Activated T-helper 17 cell treated with anti-CD3 and anti-CD28 coated beads, Interleukin-2, amount 50 U/mL, for 72 hours (primary cell): Measurements from ENCODE around the gene RPL37A. TPM values are rescaled to one million over a fixed set of nuclear protein-coding genes. Genes with fewer than 3 reads are reported as not detected.
A peak's percentile ranks its signal among the peaks of the same experiment; 100 is the strongest.

Experiments used
- ATAC-seq: fragments of 150-1000 bp; cut with Tn5 transposase; replicated peaks from 2 replicates; pipeline ENCODE4 v1.10.0; 2021; ENCODE audit warnings: mild to moderate bottlenecking, moderate library complexity
- H3K27ac Mint-ChIP-seq: one replicate; pipeline ENCODE4 v1.8.0; 2022; ENCODE audit warnings: mixed read lengths
- H3K27me3 Mint-ChIP-seq: one replicate; pipeline ENCODE4 v1.8.0; 2022; ENCODE audit warnings: mixed read lengths
- H3K36me3 Mint-ChIP-seq: one replicate; pipeline ENCODE4 v1.8.0; 2022; ENCODE audit warnings: low read depth, mild to moderate bottlenecking, mixed read lengths
- H3K4me1 Mint-ChIP-seq: one replicate; pipeline ENCODE4 v1.8.0; 2022; ENCODE audit warnings: mixed read lengths
- H3K4me3 Mint-ChIP-seq: one replicate; pipeline ENCODE4 v1.8.0; 2022; ENCODE audit warnings: mild to moderate bottlenecking, mixed read lengths
- H3K9me3 Mint-ChIP-seq: one replicate; pipeline ENCODE4 v1.8.0; 2022; ENCODE audit warnings: mixed read lengths
- total RNA-seq, 2 donors: library from RNA; stranded (reverse); gene quantifications; one replicate each; pipeline ENCODE4 v1.2.3, GENCODE V29; 2022

Gene RPL37A
- total RNA-seq, 2 donors from 2014 or later = 2,880 to 3,993 TPM

DNA sequence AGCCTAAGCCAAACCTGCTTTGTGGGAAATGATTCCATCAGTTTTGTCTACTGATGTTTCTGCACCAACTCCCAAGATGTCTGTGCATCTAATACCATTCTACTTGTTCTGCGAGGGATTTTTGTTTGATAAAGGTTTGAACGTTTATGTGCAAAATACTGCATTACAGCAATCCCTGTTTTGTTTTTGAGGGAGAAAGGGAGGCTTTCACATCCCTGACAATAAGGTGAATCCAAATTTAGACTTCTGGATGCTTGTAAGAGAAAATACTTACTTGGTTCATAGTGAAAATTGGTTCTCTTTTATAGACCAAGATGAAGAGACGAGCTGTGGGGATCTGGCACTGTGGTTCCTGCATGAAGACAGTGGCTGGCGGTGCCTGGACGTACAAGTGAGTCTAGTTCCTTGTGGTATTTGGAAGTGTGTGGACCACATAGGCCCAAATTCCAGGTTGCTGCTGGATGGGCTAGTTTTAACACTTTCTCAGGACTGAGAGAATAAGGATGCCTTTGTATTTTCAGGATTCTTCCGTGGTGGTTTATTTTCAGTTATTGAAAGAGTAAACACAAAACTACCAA, 1.1 kb downstream of the RPL37A start:
- peaks cover 39% of the 10 kb centered on the region for H3K4me1 Mint-ChIP-seq

DNA sequence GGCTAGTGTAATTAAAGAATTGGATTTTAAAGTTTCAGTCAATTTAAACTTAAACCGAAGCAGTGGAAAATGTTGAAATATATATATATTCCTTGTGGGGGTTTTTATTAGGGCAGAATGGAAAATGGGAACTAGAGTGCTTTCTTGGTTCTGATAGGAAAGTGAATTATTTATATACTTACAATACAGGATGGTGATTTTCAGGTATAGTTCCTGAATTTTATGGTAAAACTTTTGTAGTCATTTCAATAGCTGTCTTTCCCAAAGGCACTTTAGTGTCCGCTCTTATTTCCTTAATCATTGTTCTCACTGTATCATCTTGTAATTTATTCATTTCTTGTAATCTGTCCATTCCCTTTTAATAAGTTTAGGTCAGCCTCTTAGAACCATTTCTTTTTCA, 1.9 kb downstream of the RPL37A start:
- Mint-ChIP-seq H3K27ac (peak overlapping the region; percentile 99), H3K4me3 (peak overlapping the region; percentile 97), H3K27me3 (no peaks in the 10 kb centered on the region), H3K9me3 (no peaks in the 10 kb centered on the region), H3K36me3 (peaks cover 74% of the 10 kb centered on the region), H3K4me1 (peaks cover 42% of the 10 kb centered on the region)
- ATAC-seq = no peak

More for the DNA sequence above, 1.1 kb downstream of the RPL37A start:
- H3K9me3 Mint-ChIP-seq = no peaks in the 10 kb centered on the region
- peaks cover 66% of the 10 kb centered on the region for H3K36me3 Mint-ChIP-seq
- H3K27ac Mint-ChIP-seq = peak overlapping the region; percentile 99
- peak overlapping the region; percentile 97 for H3K4me3 Mint-ChIP-seq
- ATAC-seq = no peak
- H3K27me3 Mint-ChIP-seq = no peaks in the 10 kb centered on the region

DNA sequence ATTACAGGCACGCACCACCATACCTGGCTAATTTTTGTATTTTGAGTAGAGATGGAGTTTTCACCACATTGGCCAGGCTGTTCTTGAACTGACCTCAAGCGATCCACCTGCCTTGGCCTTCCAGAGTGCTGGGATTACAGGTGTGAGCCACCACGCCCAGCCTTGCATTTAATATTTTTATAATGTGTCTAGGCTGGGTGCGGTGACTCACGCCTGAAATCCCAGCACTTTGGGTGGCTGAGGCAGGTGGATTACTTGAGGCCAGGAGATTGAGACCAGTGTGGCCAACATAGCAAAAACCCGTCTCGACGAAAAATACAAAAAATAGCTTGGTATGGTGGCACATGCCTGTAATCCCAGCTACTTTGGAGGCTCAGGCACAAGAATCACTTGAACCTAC, 3.2 kb downstream of the RPL37A start:
- peak overlapping the region; percentile 97 for H3K4me3 Mint-ChIP-seq
- H3K27me3 Mint-ChIP-seq = no peaks in the 10 kb centered on the region
- H3K27ac Mint-ChIP-seq = no peak overlapping the region

DNA sequence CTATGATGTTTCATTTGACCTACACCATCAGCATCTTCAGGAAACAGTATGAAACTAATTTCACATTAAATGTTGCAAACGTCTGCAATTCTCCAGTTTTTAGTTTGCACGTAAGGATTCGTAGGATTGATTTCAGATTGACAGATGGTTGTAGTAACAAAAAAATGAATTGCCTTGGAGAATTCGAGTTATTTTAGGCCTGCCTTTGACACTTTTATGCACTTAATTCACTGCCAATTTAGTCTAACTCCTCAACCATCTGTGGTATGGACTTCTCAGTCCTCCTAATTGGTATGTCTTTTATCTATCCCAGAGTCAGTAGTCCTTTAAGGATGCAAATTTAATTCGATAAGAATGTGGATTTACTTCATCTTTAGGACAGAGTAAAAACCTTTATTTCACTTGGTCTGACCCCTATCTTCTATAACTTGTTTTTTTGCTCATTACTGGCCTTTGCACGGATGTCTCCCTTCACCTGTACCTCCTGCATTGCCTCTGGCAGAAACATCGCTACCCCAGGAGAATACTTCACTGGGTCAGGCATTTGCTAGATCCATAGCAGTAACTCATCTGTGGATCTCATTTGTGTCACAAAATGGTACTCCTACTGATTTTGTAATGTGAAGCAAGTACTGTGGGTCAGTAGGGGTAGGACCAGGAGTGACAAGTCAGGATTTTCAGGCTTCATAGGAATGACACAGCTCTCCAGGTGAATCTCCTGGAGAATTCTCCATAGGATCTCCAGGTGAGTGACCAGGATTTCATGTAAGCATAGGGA, 3.9 kb downstream of the RPL37A start:
- Mint-ChIP-seq H3K36me3 (peaks cover 94% of the 10 kb centered on the region), H3K27ac (peak overlapping the region; percentile 51), H3K9me3 (no peaks in the 10 kb centered on the region), H3K4me1 (peaks cover 39% of the 10 kb centered on the region), H3K4me3 (peak overlapping the region; percentile 97), H3K27me3 (no peaks in the 10 kb centered on the region)
- no peak for ATAC-seq

More for the DNA sequence above, 3.2 kb downstream of the RPL37A start:
- ATAC-seq = no peak
- Mint-ChIP-seq H3K36me3 (peaks cover 87% of the 10 kb centered on the region), H3K4me1 (peaks cover 42% of the 10 kb centered on the region), H3K9me3 (no peaks in the 10 kb centered on the region)

DNA sequence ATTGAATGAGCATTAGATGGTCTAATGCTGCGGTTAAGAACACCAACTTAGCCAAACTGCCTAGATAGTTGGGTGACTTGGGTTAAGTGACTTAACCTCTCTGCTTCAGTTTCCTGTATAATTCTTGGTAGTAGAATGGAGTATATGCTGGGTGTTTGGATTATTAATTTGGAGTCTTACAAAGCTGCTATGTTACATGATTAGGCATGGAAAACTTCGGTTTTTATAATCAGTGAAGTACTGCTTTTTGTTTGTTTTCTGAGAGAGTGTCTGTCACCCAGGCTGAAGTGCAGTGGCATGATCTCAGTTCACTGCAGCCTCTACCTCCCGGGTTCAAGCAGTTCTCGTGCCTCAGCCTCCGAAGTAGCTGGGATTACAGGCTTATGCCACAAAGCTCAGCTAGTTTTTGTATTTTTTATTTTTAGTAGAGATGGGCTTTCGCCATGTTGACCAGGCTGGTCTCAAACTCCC, 4.5 kb downstream of the RPL37A start:
- Mint-ChIP-seq H3K4me1 (peaks cover 36% of the 10 kb centered on the region), H3K9me3 (no peaks in the 10 kb centered on the region), H3K27me3 (no peaks in the 10 kb centered on the region), H3K27ac (peak overlapping the region; percentile 51), H3K36me3 (peaks cover 100% of the 10 kb centered on the region), H3K4me3 (peak overlapping the region; percentile 97)
- no peak for ATAC-seq

DNA sequence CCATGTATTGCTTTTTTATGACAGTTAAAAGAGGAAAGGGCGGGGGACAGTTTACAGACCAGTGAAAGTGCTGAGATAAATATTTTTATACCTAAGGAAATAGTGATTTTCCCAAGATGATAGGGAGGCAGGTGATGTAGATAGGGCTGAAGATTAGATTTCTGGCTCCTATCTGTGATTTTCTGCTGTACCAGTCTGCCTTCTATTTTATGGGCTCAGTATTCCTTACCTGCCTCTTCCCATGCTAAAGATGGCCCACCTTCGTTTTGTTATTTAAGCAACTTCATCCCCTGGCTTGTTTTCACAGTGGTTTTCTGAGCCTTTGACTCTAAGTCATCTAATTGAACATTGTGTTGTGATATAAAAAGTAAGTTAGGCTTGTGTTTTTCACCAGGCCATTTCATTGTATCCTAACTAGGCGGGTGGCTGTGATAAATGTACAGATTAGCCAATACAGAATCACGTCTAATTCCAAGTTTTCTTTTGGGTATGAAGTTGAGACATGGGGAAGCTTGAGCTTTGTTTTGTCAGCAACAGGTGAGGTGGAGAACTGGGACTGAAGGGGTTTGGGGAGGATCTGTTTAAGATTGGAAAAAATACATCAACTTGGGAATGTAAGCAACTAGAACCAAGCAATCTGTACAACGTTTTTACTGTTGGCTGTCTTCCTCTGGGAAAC, 5.2 kb downstream of the RPL37A start:
- Mint-ChIP-seq H3K27me3 (no peaks in the 10 kb centered on the region), H3K4me3 (peak overlapping the region; percentile 29), H3K4me1 (peaks cover 36% of the 10 kb centered on the region), H3K27ac (peak overlapping the region; percentile 22), H3K36me3 (peaks cover 96% of the 10 kb centered on the region), H3K9me3 (no peaks in the 10 kb centered on the region)
- ATAC-seq = no peak

DNA sequence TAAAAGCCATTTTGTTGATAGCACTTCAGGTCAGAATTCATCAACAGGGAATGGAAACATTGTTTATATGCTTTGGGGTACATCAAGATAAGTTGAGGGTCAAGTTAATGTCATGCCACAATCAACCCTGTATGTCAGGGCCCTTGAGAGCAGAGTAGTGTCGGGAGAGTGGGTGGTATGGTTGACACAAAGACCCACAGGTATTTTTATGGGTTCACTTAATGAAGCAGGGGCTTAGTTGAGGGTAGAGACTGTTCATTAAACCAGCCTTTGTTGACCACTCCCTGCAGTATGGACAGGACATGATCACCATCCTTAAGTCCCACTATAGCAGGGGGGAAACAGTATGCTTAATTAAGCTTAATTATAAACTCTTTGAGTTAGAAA, 5.7 kb downstream of the RPL37A start:
- peaks cover 91% of the 10 kb centered on the region for H3K36me3 Mint-ChIP-seq
- H3K27me3 Mint-ChIP-seq = no peaks in the 10 kb centered on the region
- H3K27ac Mint-ChIP-seq = peak overlapping the region; percentile 22
- H3K4me1 Mint-ChIP-seq = peaks cover 36% of the 10 kb centered on the region
- peak overlapping the region; percentile 29 for H3K4me3 Mint-ChIP-seq
- no peak for ATAC-seq
- H3K9me3 Mint-ChIP-seq = no peaks in the 10 kb centered on the region

DNA sequence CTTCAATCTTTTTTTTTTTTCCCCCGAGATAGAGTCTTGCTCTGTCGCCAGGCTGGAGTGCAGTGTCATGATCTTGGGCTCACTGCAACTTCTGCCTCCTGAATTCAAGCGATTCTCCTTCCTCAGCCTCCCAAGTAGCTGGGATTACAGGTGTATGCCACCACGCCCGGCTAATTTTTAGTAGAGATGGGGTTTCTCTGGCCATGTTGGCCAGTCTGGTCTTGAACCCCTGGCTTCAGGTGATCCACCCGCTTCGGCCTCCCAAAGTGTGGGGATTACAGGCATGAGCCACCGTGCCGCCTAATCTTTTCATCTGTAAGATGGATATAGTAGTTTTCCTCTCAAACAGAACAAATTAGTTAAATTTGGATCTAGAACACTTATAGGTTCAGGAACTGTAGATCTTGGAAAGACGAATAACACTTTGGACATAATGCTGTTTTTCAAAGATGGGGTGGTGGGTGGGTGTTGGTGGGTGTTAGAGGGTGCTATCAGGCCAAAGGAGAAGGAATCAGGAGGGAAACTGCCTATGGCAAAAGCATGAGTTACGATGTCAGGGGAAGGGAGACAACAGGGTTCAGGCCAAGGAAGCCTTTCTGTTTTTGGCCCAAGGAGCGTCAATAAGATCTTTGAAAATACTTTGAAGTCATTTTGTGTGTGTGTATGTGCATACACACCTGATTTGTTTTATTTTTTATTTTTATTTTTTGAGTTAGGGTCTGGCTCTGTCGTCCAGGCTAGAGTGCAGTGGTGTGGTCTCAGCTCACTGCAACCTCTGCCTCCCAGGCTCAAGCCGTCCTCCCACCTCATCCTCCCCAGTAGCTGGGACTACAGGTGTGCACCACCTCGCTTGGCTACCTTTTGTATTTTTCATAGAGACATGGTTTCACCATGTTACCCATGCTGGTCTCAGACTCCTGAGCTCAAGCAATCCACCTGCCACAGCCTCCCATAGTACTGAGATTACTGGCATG, 6.8 kb downstream of the RPL37A start:
- Mint-ChIP-seq H3K4me1 (peaks cover 30% of the 10 kb centered on the region), H3K4me3 (no peak overlapping the region), H3K36me3 (peaks cover 80% of the 10 kb centered on the region), H3K9me3 (no peaks in the 10 kb centered on the region), H3K27ac (peak overlapping the region; percentile 45), H3K27me3 (no peaks in the 10 kb centered on the region)
- no peak for ATAC-seq

DNA sequence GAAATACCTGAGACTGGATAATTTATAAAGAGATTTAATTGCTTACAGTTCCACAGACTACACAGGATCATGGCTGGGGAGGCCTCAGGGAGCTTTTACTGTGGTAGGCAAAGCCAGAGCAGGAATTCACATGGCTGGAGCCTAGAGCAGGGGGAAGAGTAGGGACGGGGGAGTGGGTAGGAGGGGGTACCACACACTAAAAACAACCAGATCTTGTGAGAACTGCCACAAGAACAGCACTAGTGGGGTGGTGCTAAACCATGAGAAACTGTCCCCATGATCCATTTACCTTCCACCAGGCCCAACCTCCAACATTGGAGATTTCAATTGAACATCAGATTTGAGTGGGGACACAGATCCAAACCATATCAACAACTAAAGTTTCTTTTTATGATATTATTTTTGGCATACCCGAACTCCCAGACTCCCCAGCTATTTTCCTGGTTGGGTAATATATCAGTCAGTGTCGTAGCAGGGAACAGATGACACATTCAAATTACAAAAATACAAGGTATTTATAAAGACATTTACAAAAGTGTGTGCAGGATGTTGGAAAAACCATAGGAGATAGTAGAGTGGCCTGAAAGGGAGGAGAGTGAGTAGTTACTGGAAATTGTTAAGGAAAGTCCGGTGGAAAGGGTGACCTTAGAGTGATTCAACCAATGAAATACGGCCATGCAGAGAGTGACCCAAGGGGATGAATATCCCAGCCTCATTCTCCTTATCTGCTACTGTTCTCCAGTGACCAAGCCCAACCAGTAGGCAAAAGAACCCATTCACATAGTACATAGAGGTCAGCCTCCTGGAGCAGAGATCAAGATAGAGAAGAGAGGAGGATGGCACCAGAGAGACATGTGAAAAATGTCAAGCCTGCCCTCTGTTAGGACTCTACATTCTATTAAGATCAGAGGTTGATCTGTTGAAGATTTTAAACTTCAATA, 8.8 kb downstream of the RPL37A start:
- peaks cover 60% of the 10 kb centered on the region for H3K36me3 Mint-ChIP-seq
- no peak for ATAC-seq
- no peaks in the 10 kb centered on the region for H3K9me3 Mint-ChIP-seq
- no peak overlapping the region for H3K27ac Mint-ChIP-seq
- peaks cover 20% of the 10 kb centered on the region for H3K4me1 Mint-ChIP-seq
- H3K4me3 Mint-ChIP-seq = no peak overlapping the region
- no peaks in the 10 kb centered on the region for H3K27me3 Mint-ChIP-seq

DNA sequence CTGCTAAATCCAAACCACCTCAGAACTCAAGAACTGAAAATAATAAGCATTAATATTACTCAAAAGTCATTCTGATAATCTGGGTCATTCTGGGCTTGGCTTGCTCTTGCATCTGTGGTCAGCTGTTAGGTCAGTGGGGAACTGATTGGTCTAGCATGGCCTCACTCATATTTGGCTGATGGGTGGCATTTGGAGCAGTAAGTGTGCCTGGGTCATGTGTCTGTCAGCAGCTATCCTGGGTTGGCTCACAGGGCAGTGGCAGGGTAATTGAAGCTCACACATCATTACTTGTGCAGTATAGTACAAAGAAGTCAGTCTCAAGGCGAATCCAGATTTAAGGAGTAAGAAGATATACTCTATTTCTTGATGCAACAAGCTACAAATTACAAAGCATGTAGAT, 9.6 kb downstream of the RPL37A start:
- H3K4me3 Mint-ChIP-seq = no peak overlapping the region
- H3K27me3 Mint-ChIP-seq = no peaks in the 10 kb centered on the region
- H3K9me3 Mint-ChIP-seq = no peaks in the 10 kb centered on the region
- ATAC-seq = no peak
- peaks cover 52% of the 10 kb centered on the region for H3K36me3 Mint-ChIP-seq
- H3K4me1 Mint-ChIP-seq = peaks cover 13% of the 10 kb centered on the region
- no peak overlapping the region for H3K27ac Mint-ChIP-seq

DNA sequence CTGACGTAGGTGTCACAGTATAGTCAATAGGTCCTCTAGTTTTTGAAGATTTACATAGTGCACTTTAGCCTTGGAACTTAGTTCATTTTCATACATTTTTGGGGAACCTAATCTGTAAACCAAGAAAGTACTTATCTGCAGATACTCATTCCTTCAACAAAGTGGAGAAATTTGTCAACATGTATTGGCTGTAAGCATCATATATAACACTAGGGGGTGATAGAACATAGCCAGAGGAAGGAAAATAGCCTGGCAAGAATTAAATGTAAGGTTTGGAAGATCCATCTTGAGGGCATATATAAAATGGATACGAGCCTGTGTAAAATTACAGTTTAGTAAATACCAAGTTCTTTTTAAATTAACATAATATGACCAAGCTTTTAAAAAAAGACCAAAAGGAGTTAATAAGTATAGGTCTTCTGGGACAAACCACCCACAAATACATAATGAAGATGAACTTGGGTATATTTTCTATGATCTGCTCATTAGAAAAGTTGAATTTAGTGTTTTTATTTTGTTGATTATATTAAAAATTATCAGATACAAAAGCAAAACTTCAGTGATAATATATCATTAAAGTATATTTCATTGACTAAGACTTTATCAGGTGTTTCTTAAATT, 18.2 kb downstream of the RPL37A start:
- no peak overlapping the region for H3K27ac Mint-ChIP-seq
- H3K9me3 Mint-ChIP-seq = no peaks in the 10 kb centered on the region
- no peak overlapping the region for H3K4me3 Mint-ChIP-seq
- H3K4me1 Mint-ChIP-seq = no peaks in the 10 kb centered on the region
- no peaks in the 10 kb centered on the region for H3K27me3 Mint-ChIP-seq
- H3K36me3 Mint-ChIP-seq = peaks cover 8% of the 10 kb centered on the region
- ATAC-seq = no peak

DNA sequence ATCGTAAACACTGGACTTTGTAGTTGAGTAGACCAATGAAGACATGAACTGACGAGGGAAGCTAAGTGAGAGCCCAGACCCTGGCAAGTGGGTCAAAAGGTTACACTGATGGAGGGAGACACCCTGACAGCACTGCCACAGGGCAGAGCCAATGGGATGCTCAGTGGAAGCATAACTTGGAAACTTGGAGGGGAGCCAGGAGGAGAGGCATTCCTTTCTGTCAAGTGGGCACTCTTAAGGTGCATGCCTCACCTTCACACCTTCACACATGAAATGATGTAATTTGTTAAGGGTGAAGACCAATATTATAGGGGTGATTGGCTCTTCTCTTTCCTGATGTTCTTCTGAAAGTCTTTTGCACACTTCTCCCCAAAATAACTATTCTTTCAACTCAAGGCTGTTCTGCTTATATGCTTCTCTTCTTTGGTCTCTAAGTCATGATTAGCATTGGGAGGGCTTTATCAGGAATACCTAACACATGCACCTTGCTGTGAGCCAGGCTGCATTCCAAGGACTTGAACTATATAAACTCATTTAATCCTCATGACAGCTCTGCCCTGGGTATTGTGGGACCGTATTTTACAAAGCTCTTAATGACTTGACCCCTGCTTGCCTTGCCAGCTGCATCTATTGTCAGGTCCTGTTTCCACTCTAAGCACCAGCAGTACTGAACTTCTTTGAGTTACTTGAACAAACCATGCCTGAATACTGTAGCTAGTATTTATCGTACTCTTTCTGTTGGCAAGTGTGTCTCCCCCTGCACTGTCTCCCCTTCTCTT, 19.0 kb downstream of the RPL37A start:
- H3K27ac Mint-ChIP-seq = no peak overlapping the region
- no peaks in the 10 kb centered on the region for H3K9me3 Mint-ChIP-seq
- H3K4me1 Mint-ChIP-seq = no peaks in the 10 kb centered on the region
- peaks cover 8% of the 10 kb centered on the region for H3K36me3 Mint-ChIP-seq
- ATAC-seq = no peak
- H3K4me3 Mint-ChIP-seq = no peak overlapping the region
- no peaks in the 10 kb centered on the region for H3K27me3 Mint-ChIP-seq
